K562 (cell line): Measurements from ENCODE around the gene STX3. TPM values are rescaled to one million over a fixed set of nuclear protein-coding genes. Genes with fewer than 3 reads are reported as not detected.

Source experiments
- BCOR ChIP-seq: fragments of 450-650 bp; IDR thresholded peaks from 2 replicates; pipeline ENCODE4 v1.6.1; 2016
- GATA2 ChIP-seq: sonication (generic); formaldehyde crosslinking; IDR thresholded peaks from 2 replicates; pipeline ENCODE4 v1.4.0; 2020; ENCODE audit warnings: mild to moderate bottlenecking, missing genetic modification reagents
- HDAC1 ChIP-seq, 2 experiments: fragments of 450-650 bp; IDR thresholded peaks; 2 replicates each; pipeline ENCODE4 v1.6.1; 2016 to 2017; ENCODE audit warnings: inconsistent platforms in 1 of 2, mild to moderate bottlenecking in 1 of 2, moderate library complexity in 1 of 2
- HOMEZ ChIP-seq: fragments of 250-450 bp; sonication (Bioruptor Pico); IDR thresholded peaks from 2 replicates; pipeline ENCODE4 v1.4.0; 2020; ENCODE audit warnings: mild to moderate bottlenecking, moderate library complexity
- IFI16 ChIP-seq: fragments of 250-450 bp; sonication (Bioruptor Pico); IDR thresholded peaks from 2 replicates; pipeline ENCODE4 v2.1.2; 2022; ENCODE audit warnings: mild to moderate bottlenecking, inconsistent platforms
- KLF13 ChIP-seq: fragments of 450-650 bp; IDR thresholded peaks from 2 replicates; pipeline ENCODE4 v1.6.1; 2016; ENCODE audit warnings: missing genetic modification characterization, low read depth, mild to moderate bottlenecking, missing compliant biosample characterization, moderate library complexity, borderline replicate concordance
- NCOR1 ChIP-seq: fragments of 450-650 bp; IDR thresholded peaks from 2 replicates; pipeline ENCODE4 v1.6.1; 2016; ENCODE audit warnings: mild to moderate bottlenecking, moderate library complexity
- PHB2 ChIP-seq: fragments of 450-650 bp; IDR thresholded peaks from 2 replicates; pipeline ENCODE4 v1.6.1; 2017; ENCODE audit warnings: low read depth
- POLR2G ChIP-seq: fragments of 200-400 bp; formaldehyde crosslinking; IDR thresholded peaks from 2 replicates; pipeline ENCODE4 v1.6.1; 2017; ENCODE audit warnings: low read depth, mild to moderate bottlenecking, antibody characterized with exemption, low read length, moderate library complexity
- PTRF ChIP-seq: fragments of 450-650 bp; IDR thresholded peaks from 2 replicates; pipeline ENCODE4 v1.6.1; 2016; ENCODE audit warnings: mild to moderate bottlenecking, missing genetic modification characterization, missing compliant biosample characterization
- RFX7 ChIP-seq: fragments of 250-450 bp; sonication (Bioruptor Pico); IDR thresholded peaks from 2 replicates; pipeline ENCODE4 v1.5.1; 2021; ENCODE audit warnings: mild to moderate bottlenecking
- ZBTB12 ChIP-seq: fragments of 250-450 bp; sonication (Bioruptor Pico); IDR thresholded peaks from 2 replicates; pipeline ENCODE4 v1.4.0; 2020
- ZBTB43 ChIP-seq: sonication (generic); formaldehyde crosslinking; IDR thresholded peaks from 2 replicates; pipeline ENCODE4 v1.8.0; 2023; ENCODE audit warnings: mild to moderate bottlenecking, missing genetic modification reagents
- ZBTB7A ChIP-seq: IDR thresholded peaks from 2 replicates; pipeline ENCODE4 v1.6.1; 2011; ENCODE audit warnings: low read depth, mild to moderate bottlenecking, low read length, moderate library complexity, borderline replicate concordance; ENCODE audit not compliant: control insufficient read depth
- ZNF12 ChIP-seq: sonication (generic); formaldehyde crosslinking; IDR thresholded peaks from 2 replicates; pipeline ENCODE4 v1.4.0; 2020; ENCODE audit warnings: mild to moderate bottlenecking, missing genetic modification reagents
- ZNF239 ChIP-seq: fragments of 250-450 bp; sonication (Bioruptor Pico); IDR thresholded peaks from 2 replicates; pipeline ENCODE4 v1.4.0; 2020; ENCODE audit warnings: mild to moderate bottlenecking
- ZNF253 ChIP-seq: fragments of 250-450 bp; sonication (Bioruptor Pico); conservative IDR thresholded peaks from 2 replicates; pipeline ENCODE4 v1.6.1; 2021; ENCODE audit warnings: mild to moderate bottlenecking
- ZNF311 ChIP-seq: fragments of 250-450 bp; sonication (Bioruptor Pico); IDR thresholded peaks from 2 replicates; pipeline ENCODE4 v1.4.0; 2020; ENCODE audit warnings: mild to moderate bottlenecking, moderate library complexity
- ZNF436 ChIP-seq: fragments of 250-450, 450-650 bp; sonication (Bioruptor Pico); formaldehyde crosslinking; IDR thresholded peaks from 2 replicates; pipeline ENCODE4 v1.7.0; 2020; ENCODE audit warnings: mild to moderate bottlenecking
- ZNF639 ChIP-seq, 2 experiments: fragments of 200-800 bp in 1 of 2; sonication (Bioruptor generic) in 1 of 2; sonication (generic) in 1 of 2; formaldehyde crosslinking in 1 of 2; IDR thresholded peaks in 1 of 2; conservative IDR thresholded peaks in 1 of 2; 2 replicates each; pipeline versions ENCODE4 v1.5.0 to v1.6.1; 2016 to 2020; ENCODE audit warnings: missing compliant biosample characterization in 1 of 2, missing genetic modification characterization in 1 of 2, missing genetic modification reagents in 1 of 2
- ZNF695 ChIP-seq: fragments of 450-650 bp; formaldehyde crosslinking; IDR thresholded peaks from 2 replicates; pipeline ENCODE4 v1.4.0; 2020; ENCODE audit warnings: mild to moderate bottlenecking, moderate library complexity
- polyA plus RNA-seq, 8 experiments: library from polyadenylated mRNA; depleted of rRNA in 4 of 8; stranded (reverse) in 5 of 8; unstranded in 3 of 8; fragments of >200 nt; fragmentation: Nextera tagmentation in 2 of 8; fragmentation: Illumina TruSeq in 1 of 8; extraction: Ambion mirVana in 2 of 8; extraction: Trizol in 1 of 8; gene quantifications; 2 replicates each; pipeline versions ENCODE4 v1.2.1 to v1.2.3, GENCODE V29; 2011 to 2014; ENCODE audit warnings: inconsistent platforms in 1 of 8, missing spikeins in 1 of 8
- total RNA-seq, 7 experiments: library from RNA; depleted of rRNA in 6 of 7; stranded (reverse); fragments of >200 nt in 6 of 7; fragmentation: Illumina TruSeq in 2 of 7; extraction: Trizol in 2 of 7; gene quantifications; 2 replicates each; pipeline versions ENCODE4 v1.2.1 to v1.2.3, GENCODE V29; 2011 to 2021; ENCODE audit warnings: low replicate concordance in 1 of 7
- TF ChIP-seq, protein P1 (sequence below): fragments of 450-650 bp; formaldehyde crosslinking; conservative IDR thresholded peaks from 2 replicates; pipeline ENCODE4 v1.4.0; 2022; ENCODE audit warnings: mild to moderate bottlenecking, missing genetic modification characterization

Gene STX3
- total and polyA plus RNA-seq, 9 of the 15 experiments (the other 6 are each of a cell fraction or from before 2014, with no cell fraction given) = 12.0 to 91.6 (median 48.7) TPM

- peak; percentile 88 for TF ChIP-seq ZNF311 (CRISPR knock-in tag)
- TF ChIP-seq BCOR = peak; percentile 76
- TF ChIP-seq ZNF253 (CRISPR knock-in tag) = no peak
- TF ChIP-seq POLR2G = no peak
- no peak for TF ChIP-seq IFI16
- peak; percentile 93 for TF ChIP-seq PHB2
- no peak for TF ChIP-seq ZNF436 (CRISPR knock-in tag)
- TF ChIP-seq HDAC1 (IDR thresholded peaks at IDR 0.05) = peak; percentile 18 to 95; a peak in 3 of 4 replicates
- peak in 1 of 2 experiments; percentile 70; a peak in 2 of 4 replicates for TF ChIP-seq ZNF639 (CRISPR knock-in tag; conservative IDR thresholded peaks at IDR 0.05 in 1 of 2, IDR thresholded peaks at IDR 0.05 in 1 of 2)
- TF ChIP-seq ZNF239 = peak; percentile 47; the same call in 1 of the 2 replicates
- TF ChIP-seq GATA2 (CRISPR knock-in tag) = peak; percentile 97
- no peak for TF ChIP-seq ZBTB7A
- no peak for TF ChIP-seq PTRF
- TF ChIP-seq ZNF695 (CRISPR knock-in tag) = no peak
- TF ChIP-seq KLF13 (tag) = no peak
- no peak for TF ChIP-seq ZBTB43
- TF ChIP-seq RFX7 (CRISPR knock-in tag) = no peak
- no peak for TF ChIP-seq ZNF12
- TF ChIP-seq, protein P1, sequence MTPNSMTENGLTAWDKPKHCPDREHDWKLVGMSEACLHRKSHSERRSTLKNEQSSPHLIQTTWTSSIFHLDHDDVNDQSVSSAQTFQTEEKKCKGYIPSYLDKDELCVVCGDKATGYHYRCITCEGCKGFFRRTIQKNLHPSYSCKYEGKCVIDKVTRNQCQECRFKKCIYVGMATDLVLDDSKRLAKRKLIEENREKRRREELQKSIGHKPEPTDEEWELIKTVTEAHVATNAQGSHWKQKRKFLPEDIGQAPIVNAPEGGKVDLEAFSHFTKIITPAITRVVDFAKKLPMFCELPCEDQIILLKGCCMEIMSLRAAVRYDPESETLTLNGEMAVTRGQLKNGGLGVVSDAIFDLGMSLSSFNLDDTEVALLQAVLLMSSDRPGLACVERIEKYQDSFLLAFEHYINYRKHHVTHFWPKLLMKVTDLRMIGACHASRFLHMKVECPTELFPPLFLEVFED = peak; percentile 67; the same call in 1 of the 2 replicates
- TF ChIP-seq ZBTB12 (CRISPR knock-in tag) = 0 out of 2 replicates have a peak, but pooled peaks have one; percentile 19
- peak; percentile 98 for TF ChIP-seq NCOR1
- TF ChIP-seq HOMEZ (CRISPR knock-in tag) = no peak
Observed at GRCh38 chr11:59706518-59707285, 48.5 kb upstream of the STX3 start (continued).
